ENCODE results near the gene OTX2. TPM values are rescaled to one million over a fixed set of nuclear protein-coding genes. Genes with fewer than 3 reads are reported as not detected.

OTX2 gene
- total and polyA plus RNA-seq, 2 of the 13 experiments (the other 11 are each of a cell fraction or from before 2014, with no cell fraction given) = not detected

DNA sequence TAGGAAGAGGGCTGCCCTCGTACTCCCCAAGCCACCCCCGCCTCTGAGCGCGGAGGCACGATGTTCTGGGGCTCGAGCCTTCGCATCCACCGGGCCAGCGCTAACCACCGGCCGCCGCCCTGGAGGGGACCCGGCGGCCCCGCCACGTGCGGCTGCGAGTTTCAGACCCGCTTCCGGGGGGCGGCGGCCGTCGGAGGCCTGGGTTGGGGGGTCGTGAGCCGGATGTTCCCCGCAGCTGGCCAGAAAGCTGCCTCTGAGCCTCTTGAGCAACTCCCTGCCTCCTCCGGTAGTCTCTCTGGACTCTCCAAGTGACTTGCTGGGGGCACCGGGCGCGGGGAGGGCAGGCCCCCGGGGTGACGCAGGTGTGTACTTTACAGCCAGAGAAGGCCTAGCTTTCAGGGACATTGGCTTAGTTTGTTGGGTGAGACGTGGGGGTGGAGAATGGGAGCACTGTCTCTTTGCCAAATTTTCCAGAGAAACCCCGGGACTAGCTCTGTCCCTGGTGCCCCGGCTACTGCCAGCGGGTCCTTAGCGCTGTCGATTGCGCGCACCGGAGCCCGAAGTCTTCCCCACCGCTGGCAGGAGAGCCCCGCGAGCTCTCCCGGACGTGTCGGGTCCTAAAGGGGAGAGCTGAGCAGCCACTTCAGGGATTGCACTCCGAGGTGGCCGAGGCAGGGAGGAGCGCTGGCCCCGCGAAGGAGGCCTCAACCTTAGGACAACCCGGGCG, 15.6 kb downstream of the OTX2 start:
- FAIRE-seq (no peak), DNase-seq (ENCODE audit: low spot score) (no peak), ATAC-seq (no peak)
- Histone ChIP-seq H3K4me1 (ENCODE audit: insufficient read depth, low read length) (no peaks in the 10 kb centered on the region), H3K27me3 (ENCODE audit: control insufficient read depth in 1 of 2, insufficient read depth in 2 of 2, low read length in 2 of 2) (peaks cover 0 to 42% of the 10 kb centered on the region in 2 experiments; a peak in 4 of 5 replicates), H3K79me2 (ENCODE audit: insufficient read depth, low read length) (no peaks in the 10 kb centered on the region), H3K9me3 (ENCODE audit: low read length) (no peaks in the 10 kb centered on the region), H3K4me2 (ENCODE audit: low read depth, low read length) (no peak overlapping the region), H3K27ac (ENCODE audit: extremely low read length, insufficient read depth, low read length) (no peak overlapping the region), H3K36me3 (replicated peaks in 1 of 2; ENCODE audit: control insufficient read depth in 1 of 2, insufficient read depth in 2 of 2, low read length in 2 of 2) (no peaks in the 10 kb centered on the region), H3K9ac (ENCODE audit: insufficient read depth, low read depth, low read length) (no peak overlapping the region), H4K20me1 (ENCODE audit: insufficient read depth, low read length) (no peaks in the 10 kb centered on the region), H2AFZ (ENCODE audit: low read length) (no peak overlapping the region), H3K4me3 (replicated peaks in 1 of 3; ENCODE audit: insufficient read depth in 1 of 3, low read depth in 2 of 3, low read length in 3 of 3) (no peak overlapping the region)
- ChIA-PET POLR2A (no interaction called here), CTCF (ENCODE audit: low intra/inter-chr PET ratio, low total read pairs) (no interaction called here)
- 0% methylated on average over 2 of the region's 56 CpGs for WGBS (ENCODE audit: low lambda C conversion rate)
- TF ChIP-seq, protein P1, sequence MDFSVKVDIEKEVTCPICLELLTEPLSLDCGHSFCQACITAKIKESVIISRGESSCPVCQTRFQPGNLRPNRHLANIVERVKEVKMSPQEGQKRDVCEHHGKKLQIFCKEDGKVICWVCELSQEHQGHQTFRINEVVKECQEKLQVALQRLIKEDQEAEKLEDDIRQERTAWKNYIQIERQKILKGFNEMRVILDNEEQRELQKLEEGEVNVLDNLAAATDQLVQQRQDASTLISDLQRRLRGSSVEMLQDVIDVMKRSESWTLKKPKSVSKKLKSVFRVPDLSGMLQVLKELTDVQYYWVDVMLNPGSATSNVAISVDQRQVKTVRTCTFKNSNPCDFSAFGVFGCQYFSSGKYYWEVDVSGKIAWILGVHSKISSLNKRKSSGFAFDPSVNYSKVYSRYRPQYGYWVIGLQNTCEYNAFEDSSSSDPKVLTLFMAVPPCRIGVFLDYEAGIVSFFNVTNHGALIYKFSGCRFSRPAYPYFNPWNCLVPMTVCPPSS (IDR thresholded peaks at IDR 0.05) = no peak
- TF ChIP-seq TERF1 (CRISPR knock-in tag; IDR thresholded peaks at IDR 0.05) = no peak
- no peak for TF ChIP-seq KDM2A (CRISPR knock-in tag; IDR thresholded peaks at IDR 0.05; ENCODE audit: borderline replicate concordance, low read depth)
- TF ChIP-seq NR1H2 (CRISPR knock-in tag; IDR thresholded peaks at IDR 0.05; ENCODE audit: borderline replicate concordance, low read depth) = no peak
- TF ChIP-seq, protein P2, sequence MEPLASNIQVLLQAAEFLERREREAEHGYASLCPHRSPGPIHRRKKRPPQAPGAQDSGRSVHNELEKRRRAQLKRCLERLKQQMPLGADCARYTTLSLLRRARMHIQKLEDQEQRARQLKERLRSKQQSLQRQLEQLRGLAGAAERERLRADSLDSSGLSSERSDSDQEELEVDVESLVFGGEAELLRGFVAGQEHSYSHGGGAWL (CRISPR knock-in tag; IDR thresholded peaks at IDR 0.05) = no peak
- TF ChIP-seq ZNF282 (IDR thresholded peaks at IDR 0.05; ENCODE audit: partially characterized antibody) = no peak
- no peak for TF ChIP-seq ZNF496 (CRISPR knock-in tag; IDR thresholded peaks at IDR 0.05; ENCODE audit: insufficient replicate concordance)
- TF ChIP-seq ZIK1 (CRISPR knock-in tag; IDR thresholded peaks at IDR 0.05; ENCODE audit: borderline replicate concordance, low read depth) = no peak
- TF ChIP-seq MAF1 (CRISPR knock-in tag; IDR thresholded peaks at IDR 0.05; ENCODE audit: borderline replicate concordance) = no peak
- TF ChIP-seq LCORL (IDR thresholded peaks at IDR 0.05) = no peak
- TF ChIP-seq LCORL (CRISPR knock-in tag; IDR thresholded peaks at IDR 0.05) = no peak
- TF ChIP-seq PLSCR1 (CRISPR knock-in tag; IDR thresholded peaks at IDR 0.05; ENCODE audit: borderline replicate concordance) = no peak
- TF ChIP-seq DRAP1 (CRISPR knock-in tag; IDR thresholded peaks at IDR 0.05) = no peak
- no peak for TF ChIP-seq ZFP41 (CRISPR knock-in tag; IDR thresholded peaks at IDR 0.05; ENCODE audit: borderline replicate concordance)
- TF ChIP-seq RBM22 (optimal IDR thresholded peaks at IDR 0.05; ENCODE audit: low read length) = no peak
- TF ChIP-seq PHB2 (IDR thresholded peaks at IDR 0.05; ENCODE audit: partially characterized antibody) = no peak
- TF ChIP-seq GATAD1 (CRISPR knock-in tag; IDR thresholded peaks at IDR 0.05) = no peak
- no peak for TF ChIP-seq SATB2 (CRISPR knock-in tag; IDR thresholded peaks at IDR 0.05)
- no peak for TF ChIP-seq MEF2D (CRISPR knock-in tag; IDR thresholded peaks at IDR 0.05)
- no peak for TF ChIP-seq ZNF644 (CRISPR knock-in tag; IDR thresholded peaks at IDR 0.05; ENCODE audit: low read depth)
- no TSS peak for BruUV-seq (replicated peaks)
- in situ Hi-C loops (cut with HindIII; ENCODE audit: extremely low pct_ligation_motif_present, low pct_unique_long_range_greater_than_20kb) = no loop called here
- intact Hi-C loops (cut with micrococcal nuclease; ENCODE audit: unreplicated experiment) = no loop called here

Measured in HepG2 (cell line).